Measurements from ENCODE around the gene OR6V1.

OR6V1 gene

DNA sequence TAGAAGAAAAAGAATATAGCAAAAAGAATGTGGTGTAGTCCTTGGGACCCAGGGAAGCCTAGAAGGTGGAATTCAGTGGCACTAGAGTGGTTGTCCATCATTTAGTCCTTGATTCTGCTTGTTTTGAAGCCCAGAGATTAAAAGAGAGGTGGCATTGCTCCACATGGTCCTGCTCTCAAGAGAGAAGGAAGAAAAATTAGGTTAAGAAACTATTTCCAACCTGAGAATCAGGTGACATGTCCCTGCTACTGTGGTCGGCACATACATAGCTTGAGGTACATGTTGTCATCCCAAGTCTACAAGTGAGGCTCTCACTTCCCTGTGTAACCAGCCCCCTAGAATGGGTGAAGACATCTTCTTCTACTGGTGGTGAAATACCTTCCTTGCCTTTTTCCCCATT, 25.1 kb upstream of the OR6V1 start, which contains the start of gene OR9A2:
OR9A2 (minus strand) TSS at position 101 of the 400 bp plus-strand sequence; CDS start at position 101, 0 bp downstream.
- Histone ChIP-seq H3K9me3 (ENCODE audit: low read length) (no peaks in the 10 kb centered on the region), H3F3A (ENCODE audit: insufficient read depth, low read length) (no peaks in the 10 kb centered on the region), H3K9me2 (ENCODE audit: low read depth, low read length) (no peaks in the 10 kb centered on the region), H3K27me3 (ENCODE audit: insufficient read depth, low read length) (no peaks in the 10 kb centered on the region), H4K20me1 (ENCODE audit: insufficient read depth, low read length) (no peaks in the 10 kb centered on the region), H3K9ac (ENCODE audit: low read length) (no peak within 1 kb of the TSS), H2AFZ (ENCODE audit: low read length) (no peak within 1 kb of the TSS), H3K27ac (ENCODE audit: low read depth, low read length, poor library complexity, severe bottlenecking) (no peak within 1 kb of the TSS), H3K36me3 (ENCODE audit: insufficient read depth, low read length) (no peaks in the 10 kb centered on the region), H3K4me2 (ENCODE audit: low read length) (no peak within 1 kb of the TSS), H3K79me2 (ENCODE audit: insufficient read depth, low read length) (no peaks in the 10 kb centered on the region), H3K4me1 (ENCODE audit: insufficient read depth, low read length, severe bottlenecking) (no peaks in the 10 kb centered on the region), H3K4me3 (ENCODE audit: low read depth, low read length, poor library complexity, severe bottlenecking) (no peak within 1 kb of the TSS)
- TF ChIP-seq, protein P1, sequence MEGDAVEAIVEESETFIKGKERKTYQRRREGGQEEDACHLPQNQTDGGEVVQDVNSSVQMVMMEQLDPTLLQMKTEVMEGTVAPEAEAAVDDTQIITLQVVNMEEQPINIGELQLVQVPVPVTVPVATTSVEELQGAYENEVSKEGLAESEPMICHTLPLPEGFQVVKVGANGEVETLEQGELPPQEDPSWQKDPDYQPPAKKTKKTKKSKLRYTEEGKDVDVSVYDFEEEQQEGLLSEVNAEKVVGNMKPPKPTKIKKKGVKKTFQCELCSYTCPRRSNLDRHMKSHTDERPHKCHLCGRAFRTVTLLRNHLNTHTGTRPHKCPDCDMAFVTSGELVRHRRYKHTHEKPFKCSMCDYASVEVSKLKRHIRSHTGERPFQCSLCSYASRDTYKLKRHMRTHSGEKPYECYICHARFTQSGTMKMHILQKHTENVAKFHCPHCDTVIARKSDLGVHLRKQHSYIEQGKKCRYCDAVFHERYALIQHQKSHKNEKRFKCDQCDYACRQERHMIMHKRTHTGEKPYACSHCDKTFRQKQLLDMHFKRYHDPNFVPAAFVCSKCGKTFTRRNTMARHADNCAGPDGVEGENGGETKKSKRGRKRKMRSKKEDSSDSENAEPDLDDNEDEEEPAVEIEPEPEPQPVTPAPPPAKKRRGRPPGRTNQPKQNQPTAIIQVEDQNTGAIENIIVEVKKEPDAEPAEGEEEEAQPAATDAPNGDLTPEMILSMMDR (IDR thresholded peaks at IDR 0.05; ENCODE audit: low read length), result no peak
- TF ChIP-seq EZH2 (IDR thresholded peaks at IDR 0.05; ENCODE audit: borderline replicate concordance, low read length), result no peak

DNA sequence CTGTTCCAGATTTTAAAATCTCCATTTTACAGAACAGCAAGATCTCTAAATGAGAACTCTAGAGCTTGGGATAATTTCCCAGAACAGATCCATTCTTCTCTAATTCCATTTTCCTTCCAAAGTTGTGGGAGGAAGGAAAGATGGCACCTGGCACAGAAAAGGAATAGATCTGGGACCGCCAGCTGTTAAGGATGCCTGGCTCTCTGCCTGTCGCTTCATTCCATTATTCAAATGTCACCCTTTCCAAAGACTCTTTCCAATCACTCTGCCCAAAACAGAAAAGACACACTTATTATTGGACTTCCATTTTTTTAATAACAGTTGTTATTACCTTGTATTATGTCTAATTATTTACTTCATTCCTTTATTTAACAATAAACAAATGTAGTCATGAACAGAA, 24.5 kb upstream of the OR6V1 start:
- no peak for TF ChIP-seq EZH2 (IDR thresholded peaks at IDR 0.05; ENCODE audit: borderline replicate concordance, low read length)
- TF ChIP-seq, protein P1 (IDR thresholded peaks at IDR 0.05; ENCODE audit: low read length), result no peak

DNA sequence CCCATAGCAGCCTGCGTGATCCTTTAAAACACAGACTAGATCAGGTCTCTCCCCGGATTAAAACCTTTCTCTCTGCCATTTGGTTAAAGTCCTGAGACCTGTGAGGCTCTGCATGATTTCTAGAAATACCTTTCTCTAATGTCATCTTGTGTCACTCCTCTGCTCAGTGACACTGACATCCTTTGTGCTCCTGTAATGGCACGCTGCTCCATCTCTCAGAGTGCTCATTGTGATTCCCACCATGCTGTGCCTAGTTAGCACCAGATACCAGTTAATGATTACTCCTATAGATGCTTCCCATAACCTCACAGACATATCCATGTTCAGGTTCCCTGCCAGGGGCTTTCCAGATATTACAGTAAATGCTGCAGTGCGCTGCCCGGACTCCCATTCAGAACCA, 13.5 kb upstream of the OR6V1 start:
- no peaks in the 10 kb centered on the region for H3K4me1 ChIP-seq (ENCODE audit: insufficient read depth, low read length, severe bottlenecking)
- H3K9ac ChIP-seq (ENCODE audit: low read length), result no peak overlapping the region
- H3F3A ChIP-seq (ENCODE audit: insufficient read depth, low read length), result no peaks in the 10 kb centered on the region
- no peaks in the 10 kb centered on the region for H3K27me3 ChIP-seq (ENCODE audit: insufficient read depth, low read length)
- H3K4me2 ChIP-seq (ENCODE audit: low read length), result no peak overlapping the region
- no peaks in the 10 kb centered on the region for H3K36me3 ChIP-seq (ENCODE audit: insufficient read depth, low read length)
- no peaks in the 10 kb centered on the region for H3K9me3 ChIP-seq (ENCODE audit: low read length)
- no peaks in the 10 kb centered on the region for H4K20me1 ChIP-seq (ENCODE audit: insufficient read depth, low read length)
- no peaks in the 10 kb centered on the region for H3K79me2 ChIP-seq (ENCODE audit: insufficient read depth, low read length)
- no peak overlapping the region for H3K27ac ChIP-seq (ENCODE audit: low read depth, low read length, poor library complexity, severe bottlenecking)
- no peak overlapping the region for H2AFZ ChIP-seq (ENCODE audit: low read length)
- no peaks in the 10 kb centered on the region for H3K9me2 ChIP-seq (ENCODE audit: low read depth, low read length)
- H3K4me3 ChIP-seq (ENCODE audit: low read depth, low read length, poor library complexity, severe bottlenecking), result no peak overlapping the region
- TF ChIP-seq EZH2 (IDR thresholded peaks at IDR 0.05; ENCODE audit: borderline replicate concordance, low read length), result no peak
- TF ChIP-seq, protein P1 (IDR thresholded peaks at IDR 0.05; ENCODE audit: low read length), result no peak

More for the DNA sequence above, 24.5 kb upstream of the OR6V1 start:
- Histone ChIP-seq H3K9me2 (ENCODE audit: low read depth, low read length) (no peaks in the 10 kb centered on the region), H4K20me1 (ENCODE audit: insufficient read depth, low read length) (no peaks in the 10 kb centered on the region), H2AFZ (ENCODE audit: low read length) (no peak overlapping the region), H3K9me3 (ENCODE audit: low read length) (no peaks in the 10 kb centered on the region), H3K4me2 (ENCODE audit: low read length) (no peak overlapping the region), H3K27me3 (ENCODE audit: insufficient read depth, low read length) (no peaks in the 10 kb centered on the region), H3K79me2 (ENCODE audit: insufficient read depth, low read length) (no peaks in the 10 kb centered on the region), H3F3A (ENCODE audit: insufficient read depth, low read length) (no peaks in the 10 kb centered on the region), H3K27ac (ENCODE audit: low read depth, low read length, poor library complexity, severe bottlenecking) (no peak overlapping the region), H3K4me1 (ENCODE audit: insufficient read depth, low read length, severe bottlenecking) (no peaks in the 10 kb centered on the region), H3K9ac (ENCODE audit: low read length) (no peak overlapping the region), H3K4me3 (ENCODE audit: low read depth, low read length, poor library complexity, severe bottlenecking) (no peak overlapping the region), H3K36me3 (ENCODE audit: insufficient read depth, low read length) (no peaks in the 10 kb centered on the region)
